Activated CD8-positive, alpha-beta memory T cell treated with anti-CD3 and anti-CD28 coated beads for 48 hours (primary cell): ENCODE results near the gene SPAAR.
"Not testable (repeated sequence)": the region's sequence is repeated elsewhere in the genome, so short reads cannot be mapped to it uniquely, and the experiment has no call there.

Experiments
- DNase-seq, 3 experiments: peaks; one replicate each; pipeline ENCODE4 v3.0.0-alpha.2; 2020; ENCODE audit warnings: low read depth in 2 of 3, low spot score in 2 of 3

Gene SPAAR

GRCh38 chr9:35903049-35903448 lies 6.2 kb upstream of the SPAAR start:
- no peak for DNase-seq

GRCh38 chr9:35904338-35904737 lies 5.0 kb upstream of the SPAAR start:
- DNase-seq: no peak

GRCh38 chr9:35905051-35905781 lies 4.1 kb upstream of the SPAAR start:
- no peak for DNase-seq

GRCh38 chr9:35905912-35906679 lies 3.2 kb upstream of the SPAAR start, which contains the start of gene HRCT1:
Gene HRCT1, plus strand, starts transcription at chr9:35906202. Its CDS starts 86 bp downstream, at chr9:35906288.
- DNase-seq: no peak

- DNase-seq: no peak
These were observed 2.2 kb upstream of the SPAAR start for GRCh38 chr9:35906923-35907699.

GRCh38 chr9:35907711-35908503 lies 1.4 kb upstream of the SPAAR start:
- DNase-seq: no peak

GRCh38 chr9:35908504-35909125 lies 675 bp upstream of the SPAAR start:
- DNase-seq: no peak

GRCh38 chr9:35909687-35910612 lies 660 bp downstream of the SPAAR start:
- no peak for DNase-seq

- no peak for DNase-seq
These were observed 1.5 kb downstream of the SPAAR start for GRCh38 chr9:35910613-35911359.

- DNase-seq: no peak
These were observed 2.4 kb downstream of the SPAAR start for GRCh38 chr9:35911690-35912089.

GRCh38 chr9:35912791-35913400 lies 3.6 kb downstream of the SPAAR start:
- DNase-seq: no peak

GRCh38 chr9:35913429-35913828 lies 4.1 kb downstream of the SPAAR start:
- not testable (repeated sequence) for DNase-seq

GRCh38 chr9:35914301-35914807 lies 5.1 kb downstream of the SPAAR start:
- DNase-seq: no peak

GRCh38 chr9:35915681-35916294 lies 6.5 kb downstream of the SPAAR start:
- DNase-seq: no peak

- DNase-seq: no peak
These were observed 8.0 kb downstream of the SPAAR start for GRCh38 chr9:35917261-35917660.

GRCh38 chr9:35918780-35919179 lies 9.5 kb downstream of the SPAAR start:
- DNase-seq: no peak

- DNase-seq: no peak
These were observed 10.1 kb downstream of the SPAAR start for GRCh38 chr9:35919212-35920008.
